Measurements from ENCODE around the gene RNF212B.
"Not testable (repeated sequence)": the region's sequence is repeated elsewhere in the genome, so short reads cannot be mapped to it uniquely, and the experiment has no call there.

Gene RNF212B, protein sequence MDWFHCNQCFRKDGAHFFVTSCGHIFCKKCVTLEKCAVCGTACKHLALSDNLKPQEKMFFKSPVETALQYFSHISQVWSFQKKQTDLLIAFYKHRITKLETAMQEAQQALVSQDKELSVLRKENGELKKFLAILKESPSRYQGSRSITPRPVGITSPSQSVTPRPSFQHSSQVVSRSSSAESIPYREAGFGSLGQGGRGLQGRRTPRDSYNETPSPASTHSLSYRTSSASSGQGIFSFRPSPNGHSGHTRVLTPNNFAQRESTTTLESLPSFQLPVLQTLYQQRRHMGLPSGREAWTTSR

DNA sequence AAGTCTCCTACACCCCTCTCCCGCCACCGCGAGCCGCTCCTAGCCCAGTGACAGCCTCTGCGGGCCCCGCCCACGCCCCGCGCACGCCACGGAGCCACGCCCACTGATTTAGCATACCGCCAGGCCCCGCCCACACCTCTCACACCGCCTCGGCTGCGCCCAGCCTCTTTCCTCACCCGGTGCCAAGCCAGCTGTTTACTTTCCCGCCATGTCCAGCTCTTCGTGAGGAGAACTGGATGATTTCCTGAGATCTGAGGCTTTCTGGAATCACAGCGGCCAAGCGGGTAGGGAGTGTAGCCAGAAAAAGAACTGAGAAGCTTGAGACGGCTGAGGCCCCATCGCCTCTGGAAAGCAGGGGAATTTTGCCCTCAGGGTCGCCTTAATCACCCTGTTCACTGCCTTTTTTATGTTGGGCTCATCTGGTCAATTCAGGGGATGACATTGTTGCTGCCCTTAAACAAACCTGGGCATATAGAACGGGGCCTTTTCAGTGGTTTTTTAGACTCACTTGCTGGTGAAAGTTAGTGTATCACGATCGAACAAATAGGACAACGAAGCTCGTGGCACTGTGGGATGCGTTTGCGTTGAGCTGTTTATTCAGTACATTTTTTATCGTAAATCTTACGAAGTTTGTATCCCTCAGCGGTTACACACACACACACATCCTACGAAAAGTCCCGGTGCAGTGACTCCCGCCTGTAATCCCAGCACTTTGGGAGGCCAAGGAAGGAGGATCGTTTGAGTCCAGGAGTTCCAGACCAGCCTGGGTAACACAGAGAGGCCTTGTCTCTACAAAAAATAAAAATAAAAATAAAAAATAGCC lies at the start of gene RNF212B:
Gene RNF212B, plus strand, starts transcription at position 165 of the 823 bp plus-strand sequence. CDS start 2,410 bp downstream, outside the sequence.
- in situ Hi-C loops (cut with MboI; ENCODE audit: low sequenced_read_pairs), result no loop called here

DNA sequence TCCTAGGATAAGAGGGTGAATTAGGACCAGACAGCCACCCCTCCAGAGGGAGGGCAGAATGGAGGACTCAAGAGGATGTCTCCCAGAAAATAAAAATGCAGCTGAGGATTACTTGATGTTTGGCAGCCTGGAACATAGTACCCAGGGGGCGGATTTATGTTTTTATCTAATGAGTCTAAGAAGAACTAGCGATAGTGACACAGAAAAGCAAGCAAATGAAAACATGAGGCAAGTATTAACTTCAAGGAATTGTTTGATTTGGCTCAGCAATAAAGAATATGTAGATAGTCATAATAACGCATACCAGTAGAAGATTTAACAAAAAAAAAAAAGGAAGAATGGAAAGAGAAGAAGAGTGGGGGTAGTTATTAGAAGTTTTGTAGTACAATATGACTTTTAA lies 44.3 kb upstream of the RNF212B start:
- in situ Hi-C loops (cut with MboI; ENCODE audit: low sequenced_read_pairs), result no loop called here

DNA sequence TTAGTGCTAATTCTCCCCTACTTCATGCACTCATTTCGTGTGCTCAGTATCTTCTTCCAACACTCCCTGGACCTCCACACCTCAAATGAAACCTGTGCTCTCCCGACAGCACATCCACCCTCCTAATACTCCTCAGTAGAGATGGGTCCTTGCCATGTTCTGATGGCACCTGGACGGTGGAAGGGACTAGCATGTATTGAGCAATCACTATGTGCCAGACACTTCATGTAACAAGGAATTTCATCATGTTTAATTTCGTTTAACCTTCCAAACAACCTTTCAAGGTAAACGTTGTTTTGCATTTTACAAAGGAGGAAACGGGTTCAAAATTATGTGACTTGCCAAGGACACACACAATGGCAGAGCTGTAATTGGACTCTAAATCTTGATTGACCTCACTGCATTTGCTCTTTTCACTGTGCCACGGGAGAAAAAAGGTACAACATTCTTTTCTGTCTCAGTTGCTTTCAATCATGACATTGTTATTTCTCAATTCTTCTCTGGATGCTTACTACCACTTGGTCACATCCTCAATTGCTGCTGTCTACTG lies 42.1 kb upstream of the RNF212B start:
- in situ Hi-C loops (cut with MboI; ENCODE audit: low sequenced_read_pairs), result no loop called here

DNA sequence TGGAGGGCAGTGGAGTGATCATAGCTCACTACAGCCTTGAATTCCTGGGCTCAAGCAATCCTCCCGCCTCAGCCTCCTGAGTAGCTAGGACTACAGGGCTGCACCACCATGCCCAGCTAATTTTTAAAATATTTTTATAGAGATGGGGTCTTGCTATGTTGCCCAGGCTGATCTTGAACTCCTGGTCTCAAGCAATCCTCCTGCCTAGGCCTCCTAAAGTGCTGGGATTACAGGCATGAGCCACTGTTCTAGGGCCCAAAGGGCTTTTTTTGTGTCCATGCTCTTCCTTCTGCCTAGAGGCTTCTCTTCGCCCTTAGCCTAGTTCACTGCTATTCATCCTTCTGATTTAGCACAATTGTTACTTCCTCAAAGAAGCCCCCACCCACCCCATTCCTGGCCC lies 41.2 kb upstream of the RNF212B start:
- in situ Hi-C loops (cut with MboI; ENCODE audit: low sequenced_read_pairs), result not testable (repeated sequence)

DNA sequence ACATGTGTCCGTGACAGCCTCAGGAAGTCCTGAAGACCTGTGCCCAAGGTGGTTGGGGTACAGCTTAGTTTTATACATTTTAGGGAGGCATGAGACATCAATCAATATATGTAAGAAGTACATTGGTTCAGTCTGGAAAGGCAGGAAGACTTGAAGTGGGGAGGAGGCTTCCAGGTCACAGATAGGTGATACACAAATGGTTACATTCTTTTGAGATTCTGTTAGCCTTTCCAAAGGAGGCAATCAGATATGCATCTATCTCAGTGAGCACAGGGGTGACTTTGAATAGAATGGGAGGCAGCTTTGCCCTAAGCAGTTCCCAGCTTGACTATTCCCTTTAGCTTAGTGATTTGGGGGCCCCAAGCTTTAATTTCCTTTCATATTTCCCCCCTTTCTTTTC lies 38.6 kb upstream of the RNF212B start:
- in situ Hi-C loops (cut with MboI; ENCODE audit: low sequenced_read_pairs), result not testable (repeated sequence)

DNA sequence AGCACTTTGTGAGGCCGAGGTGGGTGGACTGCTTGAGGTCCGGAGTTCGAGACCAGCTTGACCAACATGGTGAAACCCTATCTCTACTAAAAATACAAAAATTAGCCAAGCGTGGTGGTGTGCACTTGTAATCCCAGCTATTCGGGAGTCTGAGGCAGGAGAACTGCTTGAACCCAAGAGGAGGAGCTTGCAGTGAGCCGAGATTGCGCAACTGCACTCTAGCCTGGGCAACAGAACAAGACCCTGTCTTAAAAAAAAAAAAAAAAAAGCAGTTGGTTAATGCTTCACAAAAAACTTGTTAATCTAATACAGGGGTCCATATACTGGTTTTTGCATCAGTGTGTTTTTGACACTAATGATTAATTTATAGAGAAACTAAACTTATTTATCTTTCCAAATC lies 35.7 kb upstream of the RNF212B start:
- in situ Hi-C loops (cut with MboI; ENCODE audit: low sequenced_read_pairs), result no loop called here

DNA sequence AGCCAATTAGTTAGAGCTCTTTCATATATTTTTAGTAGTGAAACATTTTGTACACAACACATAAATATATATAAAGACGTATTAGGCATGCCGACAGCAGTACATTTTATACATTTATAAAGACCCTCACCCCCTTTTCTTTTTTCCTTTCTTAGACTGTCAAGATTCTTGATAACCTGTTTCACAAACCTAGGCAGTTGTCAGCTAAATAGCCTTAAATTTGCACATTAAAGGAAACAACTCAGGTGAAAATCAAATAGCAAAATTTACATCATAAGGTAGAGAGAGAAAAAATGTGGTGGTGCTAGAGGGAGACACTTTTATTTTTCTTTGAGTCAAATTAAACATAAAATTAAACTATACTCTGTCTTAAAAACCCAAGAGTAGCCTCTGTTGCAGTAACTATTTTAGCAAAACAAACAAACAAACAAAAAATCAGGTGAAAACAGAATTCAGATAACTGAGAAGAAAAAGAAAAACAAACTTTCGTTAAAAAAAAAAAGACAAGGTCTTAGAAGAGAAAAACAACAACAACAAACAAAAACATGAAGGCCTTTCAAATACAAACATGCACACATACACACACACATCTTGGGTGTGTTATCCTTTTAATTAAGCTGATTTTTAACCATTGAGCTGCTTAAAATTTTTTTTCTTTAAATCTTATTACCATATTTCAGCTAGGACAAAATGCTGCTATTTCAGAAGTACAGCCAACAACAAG lies 31.2 kb upstream of the RNF212B start:
- in situ Hi-C loops (cut with MboI; ENCODE audit: low sequenced_read_pairs), result no loop called here

DNA sequence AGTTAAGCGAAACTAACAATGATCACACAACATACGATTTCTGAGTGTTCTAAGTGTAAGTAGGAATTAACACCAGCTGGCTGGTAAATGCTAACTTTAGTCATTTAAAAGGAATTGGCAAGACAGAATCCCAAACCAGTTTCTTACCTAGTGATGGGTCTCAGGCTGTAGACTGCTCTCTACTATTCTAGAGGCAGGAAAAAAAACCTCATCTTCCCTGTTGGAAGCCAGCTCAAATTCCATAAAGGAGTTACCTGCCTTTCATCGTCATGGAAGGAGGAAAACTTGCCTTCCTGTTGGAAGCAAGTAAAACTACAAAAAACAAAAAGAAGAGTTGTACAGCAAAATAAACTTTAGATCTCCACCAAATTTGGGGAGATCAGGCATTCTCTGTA lies 30.6 kb upstream of the RNF212B start:
- in situ Hi-C loops (cut with MboI; ENCODE audit: low sequenced_read_pairs), result no loop called here

DNA sequence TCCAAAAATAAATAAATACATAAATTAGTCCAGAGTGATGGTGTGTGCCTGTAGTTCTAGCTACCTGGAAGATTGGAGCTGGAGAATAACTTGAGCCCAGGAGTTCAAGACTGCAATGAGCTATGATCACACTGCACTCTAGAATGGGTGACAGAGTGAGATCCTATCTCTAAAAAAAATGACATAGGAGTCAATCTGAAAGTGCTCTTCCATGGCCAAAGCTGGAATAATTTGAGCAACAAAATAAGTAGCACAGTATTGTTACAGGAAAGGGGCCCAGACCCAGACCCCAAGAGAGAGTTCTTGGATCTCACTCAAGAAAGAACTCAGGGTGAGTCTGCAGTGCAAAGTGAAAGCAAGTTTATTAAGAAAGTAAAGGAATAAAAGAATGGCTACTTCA lies 29.4 kb upstream of the RNF212B start:
- in situ Hi-C loops (cut with MboI; ENCODE audit: low sequenced_read_pairs), result no loop called here

DNA sequence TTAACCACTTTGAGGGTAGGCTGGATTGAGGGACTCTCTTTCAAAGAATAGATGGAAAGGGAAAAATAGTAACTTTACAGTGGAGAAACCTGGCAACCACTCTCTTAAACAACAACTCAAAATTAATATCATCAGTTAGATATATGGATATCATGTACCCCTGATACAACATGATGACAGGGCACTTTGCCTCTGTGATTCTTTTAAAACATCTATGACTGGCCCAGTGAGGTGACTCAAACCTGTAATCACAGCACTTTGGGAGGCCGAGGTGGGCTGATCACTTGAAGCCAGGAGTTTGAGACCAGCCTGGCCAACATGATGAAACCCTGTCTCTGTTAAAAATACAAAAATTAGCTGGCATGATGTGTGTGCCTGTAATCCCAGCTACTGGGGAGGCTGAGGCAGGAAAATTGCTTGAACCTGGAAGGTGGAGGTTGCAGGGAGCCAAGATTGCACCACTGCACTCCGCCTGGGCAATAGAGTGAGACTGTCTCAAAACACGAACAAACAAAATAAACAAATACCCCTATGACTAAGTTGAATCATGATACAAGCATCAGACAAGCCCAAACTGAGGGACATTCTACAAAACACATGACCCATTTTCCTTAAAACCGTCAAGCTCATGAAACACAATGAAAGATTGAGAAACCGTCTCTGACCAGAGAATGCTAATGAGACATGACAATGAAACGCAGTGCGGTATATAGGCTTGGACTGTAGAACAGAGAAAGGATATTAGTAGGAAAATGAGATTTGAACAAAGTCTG lies 27.9 kb upstream of the RNF212B start:
- in situ Hi-C loops (cut with MboI; ENCODE audit: low sequenced_read_pairs), result no loop called here

DNA sequence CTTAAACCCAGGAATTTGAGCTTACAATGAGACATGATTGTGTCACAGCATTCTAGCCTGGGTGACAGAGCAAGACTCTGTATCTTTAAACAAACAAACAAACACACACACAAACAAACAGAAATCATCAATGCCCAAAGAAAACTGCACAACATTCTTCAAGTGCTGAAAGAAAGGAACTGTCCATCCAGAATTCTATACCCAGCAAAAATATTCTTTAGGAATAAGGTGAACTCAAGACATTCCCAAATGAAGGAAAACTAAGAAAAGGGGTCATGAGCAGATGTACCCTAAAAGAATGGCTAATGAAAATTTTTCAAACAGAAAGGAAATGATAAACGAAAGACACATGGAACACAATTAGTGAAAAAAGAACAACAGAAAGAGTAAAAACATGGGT lies 22.3 kb upstream of the RNF212B start:
- in situ Hi-C loops (cut with MboI; ENCODE audit: low sequenced_read_pairs), result no loop called here

DNA sequence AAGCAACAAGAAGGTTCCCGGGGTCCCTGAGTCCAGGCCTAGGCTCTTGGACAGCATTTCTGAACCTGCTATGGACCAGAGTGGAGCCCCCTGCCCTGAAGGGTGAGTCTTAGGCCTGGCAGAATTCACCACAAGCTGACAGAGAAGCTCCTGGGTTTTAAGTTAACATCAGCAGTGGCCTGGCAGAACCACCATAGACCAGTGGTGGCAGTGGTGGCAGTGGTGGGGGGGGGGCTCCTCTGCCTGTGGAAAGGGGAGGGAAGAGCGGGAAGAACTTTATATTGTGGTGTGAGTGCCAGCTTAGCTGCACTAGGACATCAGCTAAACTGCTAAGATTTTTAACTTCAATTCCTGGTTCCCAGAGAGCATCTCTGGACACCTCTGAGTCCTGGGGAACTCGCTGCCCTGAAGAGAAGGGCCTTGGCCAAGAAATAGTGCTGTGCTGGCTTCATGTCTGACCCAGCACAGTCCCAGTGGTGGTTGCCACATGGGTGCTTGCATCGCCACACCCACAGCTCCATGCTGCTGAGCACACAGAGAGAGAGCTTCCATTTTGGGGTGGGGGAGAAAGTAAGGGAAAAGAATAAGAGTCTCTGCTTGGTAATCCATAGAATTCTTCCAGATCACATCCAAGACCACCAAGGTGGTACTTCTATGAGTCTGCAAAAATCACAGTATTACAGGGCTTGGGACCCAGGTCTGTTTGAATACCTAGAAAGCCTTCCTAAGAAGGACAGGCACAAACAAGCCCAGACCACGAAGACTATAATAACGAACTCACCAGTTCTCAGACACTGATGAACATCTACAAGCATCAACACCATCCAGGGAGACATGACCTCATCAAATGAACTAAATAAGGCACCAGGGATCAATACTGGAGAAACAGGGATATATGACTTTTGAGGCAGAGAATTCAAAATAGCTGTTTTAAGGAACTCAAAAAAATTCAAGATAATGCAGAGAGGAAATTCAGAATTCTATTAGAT lies 20.4 kb upstream of the RNF212B start:
- in situ Hi-C loops (cut with MboI; ENCODE audit: low sequenced_read_pairs), result no loop called here

DNA sequence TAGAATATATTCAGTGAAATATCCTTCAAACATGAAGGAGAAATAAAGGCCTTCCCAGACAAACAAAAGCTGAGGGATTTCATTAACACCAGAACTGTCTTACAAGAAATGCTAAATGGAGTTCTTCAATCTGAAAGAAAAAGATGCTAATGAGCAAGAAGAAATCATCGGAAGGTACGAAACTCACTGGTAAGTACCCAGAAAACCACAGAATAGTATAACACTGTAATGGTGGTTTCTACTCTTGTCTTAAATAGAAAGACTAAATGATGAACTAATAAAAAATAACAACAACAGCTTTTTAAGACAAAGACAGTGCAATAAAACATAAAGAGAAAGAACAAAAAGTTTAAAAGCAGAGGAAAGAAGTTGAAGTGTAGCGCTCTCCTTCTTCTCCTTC lies 18.7 kb upstream of the RNF212B start:
- in situ Hi-C loops (cut with MboI; ENCODE audit: low sequenced_read_pairs), result no loop called here

DNA sequence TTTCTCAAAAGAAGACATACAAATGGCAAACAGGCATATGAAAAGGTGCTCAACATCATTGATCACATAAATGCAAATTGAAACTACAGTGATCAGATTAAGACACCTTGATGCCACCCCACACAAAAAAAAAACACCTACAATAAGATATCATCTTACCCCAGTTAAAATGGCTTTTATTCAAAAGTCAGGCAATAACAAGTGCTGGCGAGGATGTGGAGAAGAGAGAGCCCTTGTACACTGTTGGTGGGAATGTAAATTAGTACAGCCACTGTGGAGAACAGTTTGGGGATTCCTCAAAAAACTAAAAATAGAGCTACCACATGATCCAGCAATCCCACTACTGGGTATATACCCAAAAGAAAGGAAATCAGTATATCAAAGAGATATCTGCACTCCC lies 12.8 kb upstream of the RNF212B start:
- in situ Hi-C loops (cut with MboI; ENCODE audit: low sequenced_read_pairs), result not testable (repeated sequence)

DNA sequence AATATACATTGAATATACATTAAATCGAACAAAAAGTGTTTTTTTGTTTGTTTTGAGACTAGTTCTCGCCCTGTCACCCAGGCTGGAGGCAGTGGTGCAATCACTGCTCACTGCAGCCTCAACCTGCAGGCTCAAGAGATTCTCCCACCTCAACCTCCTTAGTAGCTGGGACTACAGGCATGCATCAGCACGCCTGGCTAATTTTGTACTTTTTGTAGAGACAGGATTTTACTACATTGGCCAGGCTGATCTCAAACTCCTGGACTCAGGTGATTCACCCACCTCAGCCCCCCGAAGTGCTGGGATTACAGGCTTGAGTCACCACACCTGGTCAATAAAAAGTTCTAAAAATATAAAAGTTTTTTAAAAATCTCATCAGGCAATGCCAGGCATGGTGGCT lies 10.2 kb upstream of the RNF212B start:
- in situ Hi-C loops (cut with MboI; ENCODE audit: low sequenced_read_pairs), result no loop called here

DNA sequence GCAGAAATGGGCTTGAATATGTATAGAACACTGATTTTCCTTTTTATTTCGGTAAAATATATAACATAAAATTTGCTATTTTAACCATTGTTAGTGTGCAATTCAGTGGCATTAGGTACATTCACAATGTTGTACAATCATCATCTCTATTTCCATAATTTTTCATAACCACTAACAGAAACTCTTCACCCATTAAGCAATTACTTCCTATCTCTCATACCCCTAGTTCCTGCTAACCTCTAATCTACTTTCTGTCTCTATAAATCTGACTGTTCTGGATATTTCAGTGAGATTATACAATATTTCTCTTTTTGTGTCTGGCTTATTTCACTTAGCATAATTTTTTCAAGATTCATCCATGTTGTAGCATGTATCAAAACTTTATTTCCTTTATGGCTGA lies 8.9 kb upstream of the RNF212B start:
- in situ Hi-C loops (cut with MboI; ENCODE audit: low sequenced_read_pairs), result no loop called here

DNA sequence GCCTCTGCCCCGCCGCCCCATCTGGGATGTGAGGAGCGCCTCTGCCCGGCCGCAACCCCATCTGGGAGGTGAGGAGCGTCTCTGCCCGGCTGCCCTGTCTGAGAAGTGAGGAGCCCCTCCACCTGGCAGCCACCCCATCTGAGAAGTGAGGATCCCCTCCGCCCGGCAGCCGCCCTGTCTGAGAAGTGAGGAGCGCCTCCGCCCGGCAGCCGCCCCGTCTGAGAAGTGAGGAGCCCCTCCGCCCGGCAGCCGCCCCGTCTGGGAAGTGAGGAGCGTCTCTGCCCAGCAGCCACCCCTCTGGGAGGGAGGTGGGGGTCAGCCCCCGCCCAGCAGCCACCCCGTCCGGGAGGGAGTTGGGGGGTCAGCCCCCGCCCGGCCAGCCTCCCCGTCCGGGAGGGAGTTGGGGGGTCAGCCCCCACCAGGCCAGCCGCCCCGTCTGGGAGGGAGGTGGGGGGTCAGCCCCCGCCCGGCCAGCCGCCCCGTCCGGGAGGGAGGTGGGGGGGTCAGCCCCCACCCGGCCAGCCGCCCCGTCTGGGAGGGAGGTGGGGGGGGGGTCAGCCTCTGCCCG lies 5.4 kb upstream of the RNF212B start:
- in situ Hi-C loops (cut with MboI; ENCODE audit: low sequenced_read_pairs), result not testable (repeated sequence)

DNA sequence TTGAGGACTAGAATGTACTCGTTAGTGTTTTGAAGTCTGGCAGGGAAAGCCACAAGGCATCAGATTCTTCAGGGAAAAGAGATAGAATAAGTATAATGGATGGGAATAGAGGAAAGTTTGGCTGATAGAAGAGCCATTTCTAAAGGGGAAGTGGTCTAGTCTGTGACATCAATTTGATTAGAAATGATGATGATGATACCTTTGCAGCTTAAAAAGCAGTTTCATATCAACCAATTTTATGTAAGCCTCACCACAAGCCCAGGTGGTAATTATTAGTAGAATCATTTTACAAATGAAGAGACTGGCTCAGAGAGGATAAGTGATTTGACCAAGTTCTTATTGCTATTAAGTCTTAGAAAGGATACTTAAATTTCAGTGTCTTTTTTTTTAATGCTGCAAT lies 2.9 kb downstream of the RNF212B start:
- in situ Hi-C loops (cut with MboI; ENCODE audit: low sequenced_read_pairs), result no loop called here

DNA sequence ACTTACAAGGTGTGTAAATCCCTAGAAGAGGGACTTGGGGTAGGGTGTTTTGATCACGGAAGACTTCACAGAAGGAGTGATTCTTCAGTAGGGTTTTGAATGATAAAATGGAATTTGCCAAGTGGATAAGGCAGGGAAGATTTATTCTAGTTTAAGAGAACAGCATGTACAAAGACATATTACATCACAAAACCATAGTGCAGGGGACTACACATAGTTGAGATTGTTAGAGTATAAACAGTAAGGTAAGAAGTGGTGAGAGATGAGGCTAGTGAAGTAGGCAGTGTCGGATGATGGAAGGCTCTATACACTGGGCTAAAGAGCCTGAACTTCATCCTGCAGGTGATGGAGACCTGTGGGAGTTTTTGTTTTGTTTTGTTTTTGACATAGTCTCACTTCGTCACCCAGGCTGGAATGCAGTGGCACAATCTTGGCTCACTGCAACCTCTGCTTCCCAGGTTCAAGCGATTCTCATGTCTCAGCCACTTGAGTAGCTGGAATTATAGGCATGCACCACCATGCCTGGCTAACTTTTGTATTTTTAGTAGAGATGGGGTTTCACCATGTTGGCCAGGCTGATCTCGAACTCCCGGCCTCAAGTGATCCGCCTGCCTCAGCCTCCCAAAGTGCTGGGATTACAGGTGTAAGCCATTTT lies 3.5 kb downstream of the RNF212B start:
- in situ Hi-C loops (cut with MboI; ENCODE audit: low sequenced_read_pairs), result not testable (repeated sequence)
